GM18909 (cell line): Measurements from ENCODE around the gene HES7.

Experiments used
- ATAC-seq: cut with Tn5 transposase; IDR thresholded peaks from one replicate; pipeline ENCODE4 v1.9.1; 2021; ENCODE audit warnings: mild to moderate bottlenecking; ENCODE audit not compliant: unreplicated experiment, poor library complexity

The HES7 gene

GRCh38 chr17:8075574-8076342 lies 48.1 kb downstream of the HES7 start:
- ATAC-seq, result no peak

GRCh38 chr17:8075081-8075480 lies 48.8 kb downstream of the HES7 start:
- no peak for ATAC-seq

DNA sequence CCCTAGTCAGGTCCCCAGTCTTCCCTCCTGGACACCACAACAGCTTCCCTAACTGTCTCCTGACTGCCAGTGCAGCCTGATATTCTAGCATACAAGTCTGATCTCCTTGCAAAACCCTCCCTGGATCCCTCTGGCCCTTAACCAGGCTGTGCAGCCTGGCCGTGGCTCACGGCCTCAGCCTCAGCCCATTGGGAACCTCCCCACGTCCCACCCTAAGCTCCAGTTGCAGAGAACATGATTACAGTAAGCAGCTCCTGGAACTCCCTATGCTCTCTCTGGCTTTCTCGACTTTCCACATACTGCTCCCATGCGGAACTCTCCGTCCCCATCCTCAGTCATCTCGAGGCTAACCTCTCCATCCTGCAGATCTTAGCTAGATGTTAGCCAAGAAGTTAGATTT lies 49.4 kb downstream of the HES7 start:
- no peak for ATAC-seq

DNA sequence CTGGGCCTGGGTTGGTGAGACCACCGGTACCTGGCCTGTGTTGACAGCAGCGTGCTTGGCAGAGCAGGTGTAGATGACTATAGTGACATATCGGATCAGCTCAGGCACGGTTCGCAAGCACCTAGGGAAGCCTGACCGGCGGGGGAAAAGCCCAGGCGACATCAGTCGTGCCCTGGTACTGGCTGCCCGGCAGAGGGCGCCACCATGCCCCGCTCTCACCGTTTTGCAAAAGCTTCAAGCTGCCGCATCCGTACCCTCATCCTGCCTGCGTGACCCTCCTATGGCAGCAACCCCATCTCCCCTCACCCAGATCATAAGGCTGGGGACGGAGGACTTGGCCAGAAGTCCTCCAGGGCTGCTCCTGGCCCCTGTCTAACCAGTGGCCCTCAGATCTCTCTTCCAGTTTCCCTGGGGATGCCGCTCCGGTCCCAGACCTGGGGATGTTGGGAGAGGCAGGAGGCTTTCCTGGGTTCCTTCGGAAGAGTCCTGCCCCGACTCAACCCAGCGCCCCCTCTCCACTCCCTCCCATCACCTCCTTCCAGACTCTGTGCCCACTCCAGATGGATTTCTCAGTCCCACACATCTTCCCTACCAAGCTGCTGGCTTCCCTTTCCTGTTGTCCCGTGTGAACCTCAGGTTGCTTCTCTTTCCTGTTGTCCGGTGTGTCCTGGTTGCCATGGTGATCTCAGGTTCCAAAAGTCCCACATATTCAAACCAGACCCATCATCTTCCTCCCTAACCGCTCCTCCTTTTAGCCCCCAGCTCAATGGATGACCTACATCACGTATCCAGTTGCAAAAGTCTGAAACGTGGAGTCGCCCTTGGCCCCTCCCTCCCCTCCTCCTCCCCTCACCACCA lies 50.0 kb downstream of the HES7 start:
- no peak for ATAC-seq

DNA sequence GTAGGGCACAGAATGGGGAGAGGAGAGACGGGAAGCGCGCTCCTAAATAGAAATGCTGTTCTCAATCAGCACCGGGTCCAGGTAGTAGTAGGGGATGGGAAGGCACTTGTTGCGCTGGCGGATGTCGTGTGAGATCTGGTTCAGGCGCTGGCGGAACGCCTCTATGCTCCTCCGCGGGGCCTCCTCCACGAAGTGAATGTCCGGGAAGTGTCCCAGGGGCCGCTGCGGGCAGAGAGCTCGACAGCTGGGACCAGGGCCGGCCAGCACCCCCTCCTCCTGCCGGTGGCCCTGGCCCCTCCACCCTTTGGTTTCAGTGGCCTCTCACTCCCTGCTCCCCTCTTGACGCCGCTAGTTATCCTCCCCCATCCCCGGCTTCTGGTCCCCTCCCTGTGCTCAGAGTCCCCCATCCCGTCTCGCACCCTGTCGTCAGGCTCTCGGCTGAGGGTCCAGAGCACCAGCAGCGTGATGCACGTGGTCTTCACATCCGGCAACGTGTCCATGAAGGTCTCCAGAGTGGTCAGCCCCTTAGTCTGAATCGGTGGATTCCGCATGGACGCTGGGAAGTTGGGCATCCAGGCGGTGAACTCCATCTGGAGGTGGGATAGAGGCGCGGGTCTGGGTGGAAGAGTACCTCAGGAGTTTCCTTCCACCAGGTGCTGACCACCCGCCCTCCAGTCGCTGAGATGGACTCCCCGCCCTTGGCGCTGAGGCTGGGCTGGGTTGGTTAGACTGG lies 51.0 kb downstream of the HES7 start:
- ATAC-seq, result no peak

- no peak for ATAC-seq
These were observed 51.6 kb downstream of the HES7 start for GRCh38 chr17:8072341-8072728.

DNA sequence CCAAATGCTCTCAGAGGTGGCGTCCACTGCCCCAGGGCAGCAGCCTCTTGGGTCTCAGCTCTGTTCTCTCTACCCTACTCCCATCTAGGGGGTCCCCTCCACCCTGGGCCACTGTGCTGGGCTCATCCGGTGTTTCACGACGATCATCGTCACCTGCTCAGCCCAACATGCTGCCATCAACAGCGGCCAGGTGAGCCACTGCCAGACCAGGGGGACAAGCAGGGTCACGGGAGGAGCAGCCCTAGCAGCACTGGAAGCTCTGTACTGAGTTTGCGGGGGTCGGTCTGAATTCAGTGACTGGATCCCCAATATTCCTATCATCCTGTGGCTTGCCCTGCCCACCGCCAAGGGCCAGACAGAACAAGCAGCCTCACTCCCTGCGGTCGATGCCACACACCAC lies 52.4 kb downstream of the HES7 start:
- ATAC-seq, result no peak
